ENCODE data around the gene LIME1. TPM values are rescaled to one million over a fixed set of nuclear protein-coding genes. Genes with fewer than 3 reads are reported as not detected.
A peak's percentile ranks its signal among the peaks of the same experiment; 100 is the strongest.

Gene LIME1
- total RNA-seq, 1 donor from 2014 or later, result 0.47 TPM

GRCh38 chr20:63768591-63769515 is 32.4 kb downstream of the LIME1 start:
- peak overlapping the region; percentile 66 for H3K27ac Mint-ChIP-seq
- Histone ChIP-seq H3K36me3 (no peaks in the 10 kb centered on the region), H3K79me2 (ENCODE audit: low read depth) (no peaks in the 10 kb centered on the region), H3K4me1 (no peaks in the 10 kb centered on the region), H3K4me2 (no peak overlapping the region), H4K20me1 (ENCODE audit: low read depth) (no peaks in the 10 kb centered on the region), H3K9me3 (ENCODE audit: low read depth) (no peaks in the 10 kb centered on the region), H3F3A (ENCODE audit: low read depth) (no peaks in the 10 kb centered on the region), H3K27me3 (no peaks in the 10 kb centered on the region), H3K9ac (no peak overlapping the region), H3K4me3 (no peak overlapping the region), H3K27ac (no peak overlapping the region), H2AFZ (replicated peaks) (no peak overlapping the region)
- H3K36me3 Mint-ChIP-seq, result peaks cover 2% of the 10 kb centered on the region
- H3K4me3 Mint-ChIP-seq, result no peak overlapping the region
- no peaks in the 10 kb centered on the region for H3K4me1 Mint-ChIP-seq
- H3K27me3 Mint-ChIP-seq (ENCODE audit: insufficient read depth, low read depth), result no peaks in the 10 kb centered on the region
- no peaks in the 10 kb centered on the region for H3K9me3 Mint-ChIP-seq
- no peak for DNase-seq (ENCODE audit: low spot score)
- TF ChIP-seq EZH2phosphoT487 (IDR thresholded peaks at IDR 0.05) (no peak), CTCF (IDR thresholded peaks at IDR 0.05) (no peak), EZH2 (IDR thresholded peaks at IDR 0.05) (no peak)

DNA sequence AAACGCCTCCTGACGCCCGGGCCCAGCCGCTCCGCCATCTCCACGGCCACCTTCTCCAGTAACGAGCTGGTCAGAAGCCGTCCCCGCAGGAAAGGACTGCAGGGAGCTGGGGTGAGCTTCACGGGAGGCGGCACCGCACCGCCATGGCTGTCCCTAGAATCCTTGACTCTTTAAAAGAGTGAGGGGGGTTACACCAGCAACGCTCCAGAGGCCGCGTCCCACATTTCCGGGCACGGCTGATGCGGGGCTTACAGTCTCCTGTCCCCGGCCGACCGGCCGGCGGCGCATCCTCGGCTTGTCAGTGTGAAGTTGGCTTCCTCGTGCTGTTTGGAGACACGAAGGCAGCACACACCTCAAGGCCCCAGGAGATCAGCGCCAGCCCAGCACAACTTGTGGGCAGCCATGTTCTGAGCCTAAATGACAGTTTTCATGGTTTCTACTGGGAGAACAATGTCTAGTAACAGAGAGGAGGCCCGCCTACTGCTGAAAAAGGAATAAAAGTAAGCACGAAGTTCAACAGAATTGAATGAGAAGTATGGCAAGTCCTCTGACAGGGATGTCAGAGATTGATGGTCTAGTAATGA is 33.5 kb downstream of the LIME1 start:
- H3K27ac ChIP-seq, result no peak overlapping the region
- no peaks in the 10 kb centered on the region for H3K4me1 ChIP-seq
- no peak overlapping the region for H3K4me3 Mint-ChIP-seq
- no peak for TF ChIP-seq EZH2phosphoT487 (IDR thresholded peaks at IDR 0.05)
- no peak overlapping the region for H3K4me2 ChIP-seq
- no peak overlapping the region for H3K9ac ChIP-seq
- no peaks in the 10 kb centered on the region for H3K79me2 ChIP-seq (ENCODE audit: low read depth)
- no peak for DNase-seq (ENCODE audit: low spot score)
- no peaks in the 10 kb centered on the region for H4K20me1 ChIP-seq (ENCODE audit: low read depth)
- H3K9me3 ChIP-seq (ENCODE audit: low read depth), result no peaks in the 10 kb centered on the region
- no peak overlapping the region for H2AFZ ChIP-seq (replicated peaks)
- no peaks in the 10 kb centered on the region for H3K36me3 ChIP-seq
- H3K27me3 ChIP-seq, result no peaks in the 10 kb centered on the region
- no peak overlapping the region for H3K27ac Mint-ChIP-seq
- no peaks in the 10 kb centered on the region for H3K27me3 Mint-ChIP-seq (ENCODE audit: insufficient read depth, low read depth)
- peaks cover 2% of the 10 kb centered on the region for H3K4me1 Mint-ChIP-seq
- H3K36me3 Mint-ChIP-seq, result peaks cover 2% of the 10 kb centered on the region
- no peak overlapping the region for H3K4me3 ChIP-seq
- no peaks in the 10 kb centered on the region for H3K9me3 Mint-ChIP-seq
- peaks cover 2% of the 10 kb centered on the region for H3F3A ChIP-seq (ENCODE audit: low read depth)

DNA sequence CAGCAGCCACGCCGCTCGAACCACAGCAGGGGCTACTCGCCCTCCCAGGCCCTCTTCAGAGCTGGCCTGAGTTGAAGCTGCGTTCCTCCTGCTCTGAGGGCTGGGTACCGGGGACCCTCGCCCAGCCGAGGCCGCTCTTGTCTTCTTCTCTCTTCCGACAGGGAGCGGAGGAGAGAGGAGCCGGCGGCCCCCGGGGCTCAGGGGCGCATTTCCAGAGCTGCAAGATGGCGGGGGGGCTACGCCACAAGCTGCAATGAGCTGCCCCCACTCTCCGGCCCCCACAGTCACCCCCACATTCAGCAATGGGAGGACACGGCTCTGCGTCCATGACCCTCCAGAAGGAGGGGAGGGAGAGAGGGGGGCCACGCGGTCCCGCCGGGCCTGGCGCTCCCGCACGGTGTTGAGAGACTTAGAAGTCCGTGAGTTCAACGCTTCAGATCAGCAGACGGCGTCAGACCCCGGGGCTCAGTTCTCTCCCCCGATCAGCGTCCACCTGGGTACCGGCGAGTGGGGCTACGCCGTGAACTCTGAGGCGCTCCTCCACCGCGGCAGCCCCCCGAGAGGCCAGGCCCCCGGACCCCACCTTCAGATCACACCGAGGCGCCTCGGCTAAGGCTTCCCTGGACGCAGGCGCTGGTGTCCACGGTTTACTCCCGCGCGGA is 34.7 kb downstream of the LIME1 start:
- H3K36me3 Mint-ChIP-seq, result no peaks in the 10 kb centered on the region
- no peaks in the 10 kb centered on the region for H3K36me3 ChIP-seq
- no peaks in the 10 kb centered on the region for H3K9me3 ChIP-seq (ENCODE audit: low read depth)
- peaks cover 14% of the 10 kb centered on the region for H3F3A ChIP-seq (ENCODE audit: low read depth)
- peaks cover 6% of the 10 kb centered on the region for H3K4me1 ChIP-seq
- TF ChIP-seq CTCF (IDR thresholded peaks at IDR 0.05), result no peak
- TF ChIP-seq EZH2phosphoT487 (IDR thresholded peaks at IDR 0.05), result no peak
- TF ChIP-seq EZH2 (IDR thresholded peaks at IDR 0.05), result no peak
- H3K79me2 ChIP-seq (ENCODE audit: low read depth), result no peaks in the 10 kb centered on the region
- H4K20me1 ChIP-seq (ENCODE audit: low read depth), result peaks cover 3% of the 10 kb centered on the region
- no peak overlapping the region for H3K27ac Mint-ChIP-seq
- H3K9me3 Mint-ChIP-seq, result no peaks in the 10 kb centered on the region
- H3K9ac ChIP-seq, result no peak overlapping the region
- no peak overlapping the region for H3K4me3 Mint-ChIP-seq
- no peak overlapping the region for H3K4me2 ChIP-seq
- H3K27me3 ChIP-seq, result no peaks in the 10 kb centered on the region
- no peak for DNase-seq (ENCODE audit: low spot score)
- H3K4me1 Mint-ChIP-seq, result peaks cover 8% of the 10 kb centered on the region
- H3K4me3 ChIP-seq, result no peak overlapping the region
- peaks cover 3% of the 10 kb centered on the region for H3K27me3 Mint-ChIP-seq (ENCODE audit: insufficient read depth, low read depth)
- H2AFZ ChIP-seq (replicated peaks), result no peak overlapping the region
- no peak overlapping the region for H3K27ac ChIP-seq
